A549 treated with Mapracorat at 1 μM for 4 hours (cell line): ENCODE measurements around the gene CENPV. TPM values are rescaled to one million over a fixed set of nuclear protein-coding genes. Genes with fewer than 3 reads are reported as not detected.

Source experiments
- total RNA-seq: library from RNA; stranded (reverse); fragments of 200-300 nt; extraction: Qiagen RNA extraction; gene quantifications from 5 replicates; pipeline ENCODE4 v1.2.3, GENCODE V29; 2022

Gene CENPV
- total RNA-seq, result 135 to 165 TPM (median 156 TPM) in 5 replicates

GRCh38 chr17:16353317-16354174 is at the start of gene CENPV:
Gene CENPV, minus strand, starts transcription at chr17:16353469. Its CDS starts 33 bp downstream, at chr17:16353436.

GRCh38 chr17:16380640-16381495 is 27.6 kb upstream of the CENPV start, which contains the start of gene UBB:
Gene UBB, plus strand, starts transcription at chr17:16381091. Its CDS starts 817 bp downstream, at chr17:16381908.

Other genes starting within 250 kb of the CENPV start
- gene NCOR1, start 137.9 kb downstream of the CENPV start, total RNA-seq, result 64.1 to 80.0 TPM (median 73.4 TPM) in 5 replicates
- 17.0 to 18.1 TPM (median 17.9 TPM) in 5 replicates for gene PIGL, start 136.3 kb downstream of the CENPV start, total RNA-seq
- gene UBB, start 27.6 kb upstream of the CENPV start, total RNA-seq, result 1,946 to 2,234 TPM (median 2,087 TPM) in 5 replicates
- gene TRPV2, start 62.1 kb upstream of the CENPV start, total RNA-seq, result 0.19 to 0.90 TPM (median 0.41 TPM) in 5 replicates
- gene LRRC75A, start 138.7 kb upstream of the CENPV start, total RNA-seq, result 0.93 to 1.3 TPM (median 1.1 TPM) in 5 replicates
- 8.5 to 18.9 TPM (median 13.7 TPM) in 5 replicates for gene ZNF287, start 215.7 kb upstream of the CENPV start, total RNA-seq